Smooth muscle cell (in vitro differentiated cells): Measurements from ENCODE around the gene DPP6. TPM values are rescaled to one million over a fixed set of nuclear protein-coding genes. Genes with fewer than 3 reads are reported as not detected.

ENCODE experiments used
- DNase-seq: peaks from one replicate; lab custom pipeline; 2025; ENCODE audit not compliant: unreplicated experiment; lab: John Stamatoyannopoulos, UW
- H2AFZ ChIP-seq: fragments of 200-600 bp; sonication (generic); 2 replicates; pipeline ENCODE4 v1.6.0; 2016; ENCODE audit warnings: antibody characterized with exemption, low read depth, mild to moderate bottlenecking
- H3F3A ChIP-seq: fragments of 200-600 bp; sonication (generic); 2 replicates; pipeline ENCODE4 v1.6.0; 2017; ENCODE audit warnings: antibody characterized with exemption, low read depth
- H3K27ac ChIP-seq: fragments of 200-600 bp; sonication (generic); 2 replicates; pipeline ENCODE4 v1.5.1; 2016; ENCODE audit warnings: low read depth, mild to moderate bottlenecking
- H3K27me3 ChIP-seq: fragments of 200-600 bp; sonication (generic); 2 replicates; pipeline ENCODE4 v1.6.1; 2016; ENCODE audit warnings: low read depth, mild to moderate bottlenecking
- H3K36me3 ChIP-seq: fragments of 200-600 bp; sonication (generic); 2 replicates; pipeline ENCODE4 v1.5.1; 2016; ENCODE audit warnings: low read depth
- H3K4me1 ChIP-seq: fragments of 200-600 bp; sonication (generic); 2 replicates; pipeline ENCODE4 v1.5.1; 2016; ENCODE audit warnings: low read depth
- H3K4me2 ChIP-seq: fragments of 200-600 bp; sonication (generic); 2 replicates; pipeline ENCODE4 v1.6.0; 2016; ENCODE audit warnings: mild to moderate bottlenecking
- H3K4me3 ChIP-seq: fragments of 200-600 bp; sonication (generic); 2 replicates; pipeline ENCODE4 v1.5.1; 2016; ENCODE audit warnings: mild to moderate bottlenecking
- H3K79me2 ChIP-seq: fragments of 200-600 bp; sonication (generic); 2 replicates; pipeline ENCODE4 v1.6.0; 2016; ENCODE audit warnings: low read depth, mild to moderate bottlenecking
- H3K9ac ChIP-seq: fragments of 200-600 bp; sonication (generic); 2 replicates; pipeline ENCODE4 v1.6.0; 2016; ENCODE audit warnings: low read depth
- H3K9me3 ChIP-seq: fragments of 200-600 bp; sonication (generic); replicated peaks from 2 replicates; pipeline ENCODE4 v1.5.1; 2016; ENCODE audit warnings: low read depth
- H4K20me1 ChIP-seq: fragments of 200-600 bp; sonication (generic); 2 replicates; pipeline ENCODE4 v1.6.0; 2016; ENCODE audit warnings: low read depth
- WGBS: methylation state at CpG from one replicate; pipeline ENCODE4 v1.1.7; 2016; ENCODE audit warnings: low lambda C conversion rate; 5-methylcytosine and 5-hydroxymethylcytosine counted together
- polyA plus RNA-seq: library from polyadenylated mRNA; unstranded; fragments of >200 nt; fragmentation: Nextera tagmentation; extraction: Ambion mirVana; gene quantifications from 2 replicates; pipeline ENCODE4 v1.2.1, GENCODE V29; 2016
- total RNA-seq: library from RNA; depleted of rRNA; stranded (reverse); fragments of >200 nt; gene quantifications from 2 replicates; pipeline ENCODE4 v1.2.3, GENCODE V29; 2014
- TF ChIP-seq, protein P1 (sequence below): fragments of 200-600 bp; sonication (generic); IDR thresholded peaks from 2 replicates; pipeline ENCODE4 v1.5.1; 2017; ENCODE audit warnings: borderline replicate concordance, mild to moderate bottlenecking, antibody characterized with exemption; ENCODE audit not compliant: insufficient read depth, poor library complexity, severe bottlenecking

DPP6 gene
- total and polyA plus RNA-seq, 2 experiments from 2014 or later = 0.72 TPM; not detected in 1

DNA sequence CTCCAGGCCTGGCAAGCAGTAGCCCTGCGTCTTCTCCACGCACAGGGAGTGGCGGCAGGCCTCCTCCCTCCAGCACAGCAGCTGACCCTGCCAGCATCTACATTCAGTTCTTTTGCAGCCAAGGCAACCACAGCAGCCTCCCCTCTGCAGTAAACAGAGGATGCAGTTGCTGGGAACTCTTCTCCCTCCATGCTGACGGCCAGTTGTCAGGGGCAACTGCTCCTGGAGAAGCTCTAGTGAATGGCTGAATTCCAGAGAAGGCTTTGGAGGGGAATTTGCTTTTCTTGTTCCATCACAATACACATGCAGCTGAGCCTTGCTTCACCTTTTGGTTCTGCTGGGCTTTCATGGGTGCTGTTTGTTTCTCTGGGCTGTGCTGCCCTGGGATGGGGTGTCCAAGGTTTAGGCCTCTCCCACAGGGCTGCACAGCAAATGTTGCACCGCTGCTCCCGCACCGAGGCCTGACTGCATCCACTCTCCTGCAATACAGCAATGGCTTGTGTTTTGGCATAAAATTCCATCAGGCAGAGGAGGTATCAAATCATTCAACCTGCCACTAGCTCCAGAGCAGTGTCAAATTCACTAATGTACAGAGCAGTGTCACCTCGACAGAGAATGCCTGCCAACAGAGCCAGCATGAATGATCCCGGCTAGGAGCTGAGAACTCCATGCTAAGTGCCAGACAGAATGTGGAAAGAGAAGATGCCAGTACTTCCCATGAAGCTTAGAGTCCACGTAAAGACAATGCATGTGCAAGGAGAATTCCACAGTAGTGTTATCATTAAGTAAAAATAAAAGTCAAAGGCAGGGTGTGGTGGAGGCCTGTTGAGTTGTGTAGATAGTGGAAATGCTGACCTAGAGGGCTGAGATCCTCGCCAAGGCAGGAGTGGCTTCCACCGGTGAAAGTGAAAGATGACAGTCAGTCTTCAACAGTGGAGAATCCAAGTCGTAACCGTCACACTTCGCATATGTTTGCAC is 399.6 kb downstream of the DPP6 start:
- H3F3A ChIP-seq = no peaks in the 10 kb centered on the region
- H3K27me3 ChIP-seq = no peaks in the 10 kb centered on the region
- DNase-seq = no peak
- H3K4me1 ChIP-seq = peaks cover 4% of the 10 kb centered on the region
- no peaks in the 10 kb centered on the region for H3K9me3 ChIP-seq
- 89% methylated on average over 15 of the region's 15 CpGs for WGBS
- H3K4me3 ChIP-seq = no peak overlapping the region
- no peaks in the 10 kb centered on the region for H3K79me2 ChIP-seq
- H3K27ac ChIP-seq = no peak overlapping the region
- no peak overlapping the region for H2AFZ ChIP-seq
- TF ChIP-seq, protein P1, sequence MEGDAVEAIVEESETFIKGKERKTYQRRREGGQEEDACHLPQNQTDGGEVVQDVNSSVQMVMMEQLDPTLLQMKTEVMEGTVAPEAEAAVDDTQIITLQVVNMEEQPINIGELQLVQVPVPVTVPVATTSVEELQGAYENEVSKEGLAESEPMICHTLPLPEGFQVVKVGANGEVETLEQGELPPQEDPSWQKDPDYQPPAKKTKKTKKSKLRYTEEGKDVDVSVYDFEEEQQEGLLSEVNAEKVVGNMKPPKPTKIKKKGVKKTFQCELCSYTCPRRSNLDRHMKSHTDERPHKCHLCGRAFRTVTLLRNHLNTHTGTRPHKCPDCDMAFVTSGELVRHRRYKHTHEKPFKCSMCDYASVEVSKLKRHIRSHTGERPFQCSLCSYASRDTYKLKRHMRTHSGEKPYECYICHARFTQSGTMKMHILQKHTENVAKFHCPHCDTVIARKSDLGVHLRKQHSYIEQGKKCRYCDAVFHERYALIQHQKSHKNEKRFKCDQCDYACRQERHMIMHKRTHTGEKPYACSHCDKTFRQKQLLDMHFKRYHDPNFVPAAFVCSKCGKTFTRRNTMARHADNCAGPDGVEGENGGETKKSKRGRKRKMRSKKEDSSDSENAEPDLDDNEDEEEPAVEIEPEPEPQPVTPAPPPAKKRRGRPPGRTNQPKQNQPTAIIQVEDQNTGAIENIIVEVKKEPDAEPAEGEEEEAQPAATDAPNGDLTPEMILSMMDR = no peak
- no peak overlapping the region for H3K4me2 ChIP-seq
- H4K20me1 ChIP-seq = no peaks in the 10 kb centered on the region
- no peaks in the 10 kb centered on the region for H3K36me3 ChIP-seq
- no peak overlapping the region for H3K9ac ChIP-seq

DNA sequence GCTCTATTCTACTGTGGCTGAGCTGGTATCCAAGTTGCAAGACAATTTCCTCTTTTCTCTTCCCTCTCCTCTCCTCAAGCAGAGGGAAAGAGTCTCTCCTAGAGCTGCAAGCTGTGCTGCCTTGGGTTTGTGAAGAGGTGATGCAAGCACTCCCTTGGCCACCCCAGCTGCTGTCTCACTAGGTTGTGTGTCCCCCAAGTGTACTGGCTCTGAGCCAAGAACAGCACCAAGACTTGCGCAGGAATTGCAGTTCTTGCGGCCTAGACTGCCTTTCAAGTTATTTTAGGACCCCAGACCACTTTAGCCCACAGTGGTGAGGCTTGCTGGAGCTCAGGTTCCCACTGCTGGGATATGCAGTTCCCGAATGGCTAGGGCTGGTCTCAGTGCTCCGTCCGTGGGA is 411.6 kb downstream of the DPP6 start:
- Histone ChIP-seq H3K27me3 (no peaks in the 10 kb centered on the region), H3K4me1 (no peaks in the 10 kb centered on the region), H3K27ac (no peak overlapping the region), H3K36me3 (no peaks in the 10 kb centered on the region), H3K4me2 (no peak overlapping the region), H3K79me2 (no peaks in the 10 kb centered on the region), H3K9ac (no peak overlapping the region), H3F3A (no peaks in the 10 kb centered on the region), H4K20me1 (no peaks in the 10 kb centered on the region), H2AFZ (no peak overlapping the region), H3K9me3 (no peaks in the 10 kb centered on the region), H3K4me3 (no peak overlapping the region)
- DNase-seq = no peak
- TF ChIP-seq, protein P1 = no peak
- WGBS = 93% methylated on average over 5 of the region's 5 CpGs

DNA sequence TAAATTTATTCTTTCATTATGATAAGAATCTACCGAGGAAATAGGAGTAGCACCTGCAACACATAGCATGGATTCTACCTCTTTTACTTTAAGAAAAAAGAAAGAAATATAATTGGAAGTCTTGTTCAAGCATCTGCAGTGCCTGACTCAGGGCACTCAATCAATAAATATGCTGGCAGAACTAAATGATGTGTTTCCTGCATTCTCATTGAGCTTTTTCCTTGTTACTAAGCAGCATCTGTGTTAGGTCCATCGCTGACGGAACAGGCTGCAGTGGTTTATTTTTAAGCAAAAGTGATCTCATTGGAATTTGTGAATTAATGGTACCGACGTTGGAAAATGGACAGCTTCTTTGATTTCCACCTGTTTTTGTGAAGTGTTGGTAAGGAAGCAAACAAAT is 417.5 kb downstream of the DPP6 start:
- Histone ChIP-seq H3K4me1 (no peaks in the 10 kb centered on the region), H2AFZ (no peak overlapping the region), H3K9me3 (no peaks in the 10 kb centered on the region), H3K4me2 (no peak overlapping the region), H3K27me3 (no peaks in the 10 kb centered on the region), H3K9ac (no peak overlapping the region), H3K36me3 (no peaks in the 10 kb centered on the region), H3K79me2 (no peaks in the 10 kb centered on the region), H3K27ac (no peak overlapping the region), H3K4me3 (no peak overlapping the region), H4K20me1 (no peaks in the 10 kb centered on the region), H3F3A (no peaks in the 10 kb centered on the region)
- no peak for DNase-seq
- 91% methylated on average over 5 of the region's 5 CpGs for WGBS
- TF ChIP-seq, protein P1 = no peak
